Stromal cell of bone marrow (primary cell): ENCODE results near the gene SMARCA4.

ENCODE experiments used
- DNase-seq: peaks from one replicate; pipeline ENCODE4 v3.0.0-alpha.2; 2012; ENCODE audit warnings: low read depth

The SMARCA4 gene

DNA sequence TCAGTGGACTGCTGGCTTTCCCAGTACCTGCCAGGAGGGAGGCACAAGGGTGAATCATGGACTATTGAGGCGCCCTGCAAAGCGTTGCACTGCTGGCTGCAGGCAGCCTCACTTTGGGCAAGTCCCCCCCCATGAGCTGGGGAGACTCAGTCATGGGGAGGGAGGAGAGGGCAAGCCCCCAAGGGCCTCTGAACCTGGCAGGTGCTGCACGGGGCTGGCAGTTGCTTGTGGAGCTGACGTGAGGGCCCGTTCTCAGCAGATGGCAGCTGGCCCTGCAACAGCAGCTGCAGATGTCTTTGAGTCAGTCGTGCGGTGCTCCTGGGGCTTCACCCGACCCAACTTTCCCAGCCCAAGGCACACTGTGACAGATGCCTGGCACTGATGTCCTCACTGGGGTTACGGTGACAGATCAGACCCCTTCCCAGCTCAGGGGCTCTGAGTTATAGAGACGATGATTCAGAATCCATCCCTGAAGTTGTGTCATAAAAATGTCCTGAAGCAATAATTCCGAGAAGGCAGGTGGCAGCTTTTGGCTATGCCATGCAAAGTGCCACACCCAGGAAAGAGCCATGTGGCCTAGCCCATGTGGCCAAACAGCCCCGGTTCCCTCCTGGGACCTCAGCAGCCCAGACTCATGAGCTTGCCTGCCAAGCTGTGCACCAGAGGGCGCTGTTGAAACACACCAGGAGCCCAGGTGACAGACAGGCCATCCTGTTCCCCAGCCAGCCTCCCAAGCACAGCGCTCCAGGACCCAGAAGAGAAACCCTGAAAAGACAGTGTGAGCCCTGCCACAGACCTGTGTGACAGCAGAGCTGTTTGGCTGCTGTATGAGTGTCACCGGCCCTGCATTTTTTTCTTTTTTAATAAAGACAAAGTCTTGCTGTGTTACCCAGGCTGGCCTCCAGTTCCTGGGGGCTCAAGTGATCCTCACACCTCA lies 74.9 kb downstream of the SMARCA4 start:
- peak; percentile 72 for DNase-seq

DNA sequence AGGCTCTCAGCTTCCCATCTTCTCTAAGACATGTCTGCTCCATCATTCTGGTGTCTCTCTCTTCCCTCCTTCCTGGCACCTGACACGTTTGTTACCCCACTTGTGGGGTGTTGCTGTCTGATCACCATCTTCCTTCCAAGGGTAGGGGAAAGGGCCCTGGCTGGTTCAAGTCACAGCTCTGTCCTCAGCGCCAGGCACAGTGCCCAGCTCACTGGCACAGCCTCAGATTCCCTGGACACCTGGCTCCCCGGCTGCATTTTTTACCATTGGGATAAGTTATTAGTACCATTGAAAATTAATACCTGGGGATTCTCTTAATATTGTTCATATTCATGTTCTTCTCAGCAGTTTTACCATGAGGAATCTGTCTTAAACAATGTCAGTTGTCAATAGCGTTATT lies 77.7 kb downstream of the SMARCA4 start:
- DNase-seq: no peak

DNA sequence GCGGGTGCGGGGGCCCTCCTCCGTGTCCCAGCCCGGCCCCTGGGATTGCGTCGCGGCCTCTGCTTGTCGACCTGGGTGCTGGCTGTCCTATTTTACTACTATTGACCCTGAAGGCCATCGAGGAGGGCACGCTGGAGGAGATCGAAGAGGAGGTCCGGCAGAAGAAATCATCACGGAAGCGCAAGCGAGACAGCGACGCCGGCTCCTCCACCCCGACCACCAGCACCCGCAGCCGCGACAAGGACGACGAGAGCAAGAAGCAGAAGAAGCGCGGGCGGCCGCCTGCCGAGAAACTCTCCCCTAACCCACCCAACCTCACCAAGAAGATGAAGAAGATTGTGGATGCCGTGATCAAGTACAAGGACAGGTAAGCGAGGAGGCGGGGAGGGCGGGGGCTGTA lies 80.4 kb downstream of the SMARCA4 start:
- no peak for DNase-seq

DNA sequence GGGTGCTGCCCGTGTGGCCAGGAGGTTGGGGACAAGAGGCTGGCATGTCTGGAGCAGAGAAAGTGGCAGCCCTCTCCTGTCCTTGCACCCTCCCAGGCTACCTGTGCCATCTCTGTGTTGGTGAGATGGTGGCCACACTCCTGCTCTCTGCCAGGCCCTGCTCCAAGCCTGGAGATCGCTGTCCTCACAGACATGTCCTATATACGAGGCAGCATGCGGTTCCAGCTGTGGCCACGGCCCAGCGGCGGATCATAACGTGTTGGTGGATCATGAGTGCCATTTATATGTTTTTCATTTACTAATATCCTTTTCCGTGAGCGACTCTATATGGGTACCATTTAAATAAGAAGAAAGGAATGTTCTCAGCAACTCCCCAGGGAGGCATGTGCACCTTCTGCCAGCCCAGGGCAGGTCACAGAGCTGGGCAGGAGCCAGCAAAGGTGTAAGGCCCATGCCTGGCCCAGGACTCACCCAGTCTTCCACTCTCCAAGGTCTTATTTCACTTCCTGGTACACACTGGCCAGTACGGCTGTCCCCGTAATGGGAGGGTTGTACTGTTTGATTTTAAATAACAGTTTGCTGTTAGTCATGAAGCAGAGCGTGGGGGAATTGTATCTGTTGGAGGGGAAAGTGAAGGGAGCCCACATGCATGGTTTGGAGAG lies 81.3 kb downstream of the SMARCA4 start:
- no peak for DNase-seq

DNA sequence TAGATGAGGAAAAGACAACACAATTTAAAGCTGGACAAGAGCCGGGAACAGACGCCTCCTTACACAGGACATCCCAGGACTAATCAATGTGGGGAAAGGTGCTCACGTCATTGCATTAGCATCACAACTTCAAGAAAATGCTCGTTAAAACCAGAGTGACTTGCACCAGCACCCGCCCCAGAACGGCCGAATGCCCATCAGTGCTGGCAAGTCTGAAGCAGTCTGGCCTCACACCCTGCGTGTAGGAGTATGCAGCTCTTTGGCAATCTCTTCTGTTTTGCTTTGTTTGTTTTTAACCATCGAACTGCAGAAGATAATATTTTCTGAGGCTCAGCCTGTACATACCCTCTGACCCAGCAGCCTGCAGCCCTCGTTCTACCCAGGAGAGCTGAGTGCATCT lies 83.6 kb downstream of the SMARCA4 start:
- DNase-seq: no peak

DNA sequence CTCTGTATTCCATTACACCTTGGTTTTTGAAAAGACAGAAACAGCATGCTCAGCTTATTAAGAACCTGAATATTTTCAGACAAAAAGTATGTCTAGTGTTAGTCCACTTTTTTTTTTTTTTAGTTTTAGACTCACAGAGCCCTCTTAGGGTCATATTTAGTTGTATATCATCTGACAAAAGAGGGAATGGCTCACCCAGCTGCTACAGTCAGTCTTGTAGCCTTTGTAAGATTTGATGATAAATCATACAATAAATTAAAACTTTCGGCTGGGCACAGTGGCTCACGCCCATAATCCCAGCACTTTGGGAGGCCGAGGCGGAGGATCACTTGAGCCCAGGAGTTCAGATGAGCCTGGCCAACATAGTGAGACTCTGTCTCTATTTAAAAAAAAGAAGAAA lies 84.7 kb downstream of the SMARCA4 start:
- DNase-seq: no peak

DNA sequence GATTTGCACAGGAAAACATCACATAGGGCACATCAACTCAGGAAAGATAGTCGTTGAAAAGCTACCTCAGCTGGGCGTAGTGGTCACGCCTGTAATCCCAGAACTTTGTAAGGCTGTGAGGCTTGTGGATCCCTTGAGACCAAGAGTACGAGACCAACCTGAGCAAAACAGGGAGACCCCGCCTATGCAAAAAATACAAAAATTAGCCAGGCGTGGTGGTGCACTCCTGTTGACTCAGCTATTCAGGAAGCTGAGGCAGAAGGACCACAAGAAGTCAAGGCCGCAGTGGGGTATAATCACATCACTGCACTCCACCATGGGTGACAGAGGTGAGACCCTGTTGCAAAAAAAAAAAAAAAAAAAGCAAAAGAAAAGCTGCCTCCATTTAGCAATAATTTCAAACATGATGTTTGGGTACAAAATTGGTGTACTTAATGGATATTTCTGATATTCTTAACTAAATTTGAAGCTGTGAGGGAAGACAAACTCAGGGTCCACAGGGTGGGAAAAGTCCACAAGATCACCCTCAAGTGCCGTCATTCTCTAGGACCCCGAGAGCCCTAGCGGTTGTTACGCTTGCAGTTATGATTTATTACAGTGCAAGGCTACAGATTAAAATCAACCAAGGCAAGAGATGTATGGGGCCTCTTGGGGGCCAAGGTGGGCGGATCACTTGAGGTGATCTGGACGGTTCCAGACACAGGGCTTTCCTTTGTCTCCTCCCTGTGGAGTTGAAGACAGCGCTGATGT lies 86.0 kb downstream of the SMARCA4 start:
- DNase-seq: no peak

DNA sequence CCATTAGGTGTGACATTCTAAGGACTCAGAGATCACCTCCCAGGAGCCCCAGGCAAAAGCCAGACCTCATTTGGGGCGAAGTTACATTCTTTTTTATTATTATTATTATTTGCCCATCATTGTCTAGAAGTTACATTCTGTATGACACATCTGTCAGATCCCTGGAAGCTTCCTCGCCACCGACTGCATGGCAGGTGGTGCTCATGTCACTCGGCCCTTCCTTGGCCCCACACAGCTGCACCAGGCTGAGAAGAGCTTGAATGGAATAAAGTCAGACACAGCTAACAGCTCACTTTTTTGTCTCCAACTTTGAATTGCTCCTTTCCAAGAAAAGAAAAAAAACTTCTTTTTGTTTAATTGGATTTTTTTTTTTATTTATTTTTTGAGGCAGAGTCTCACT lies 87.0 kb downstream of the SMARCA4 start:
- no peak for DNase-seq

DNA sequence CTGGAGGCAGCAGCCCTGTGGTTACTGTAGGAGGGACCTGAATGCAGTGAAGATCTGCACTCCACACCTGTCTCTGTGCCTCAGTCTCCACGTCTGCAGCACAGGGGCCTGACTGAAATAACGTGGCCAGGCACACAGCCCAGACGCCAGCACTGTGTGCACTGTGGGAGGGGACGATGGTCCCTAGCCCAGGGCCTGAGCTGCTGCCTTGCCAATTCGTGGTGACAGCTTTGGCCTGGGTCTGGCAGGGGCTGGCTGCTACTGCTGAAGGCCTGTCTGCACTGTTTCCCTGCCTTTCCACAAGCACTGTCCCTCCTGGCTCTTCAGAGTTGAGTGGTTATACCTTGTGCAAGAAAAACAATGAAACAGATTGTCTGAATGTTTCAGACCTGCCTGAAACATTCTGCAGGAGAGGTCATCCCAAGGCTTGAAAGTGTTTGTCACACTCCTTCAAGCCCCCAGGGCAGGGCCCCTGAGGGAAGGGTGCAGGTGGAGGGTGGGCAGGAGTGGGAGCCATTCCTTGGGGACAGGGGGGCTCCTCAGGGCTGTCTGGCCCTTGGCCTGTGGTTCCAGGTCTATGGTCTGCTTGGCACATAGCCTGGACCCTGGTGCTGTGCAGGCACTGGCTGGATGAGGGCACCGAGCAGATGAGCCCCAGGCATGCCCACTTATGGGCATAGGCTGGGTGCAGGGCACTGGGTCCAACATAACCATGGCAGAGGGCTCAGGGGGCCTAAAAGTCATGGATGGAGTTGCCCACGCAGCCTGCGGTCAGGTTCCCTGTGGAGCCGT lies 89.7 kb downstream of the SMARCA4 start:
- DNase-seq: no peak

DNA sequence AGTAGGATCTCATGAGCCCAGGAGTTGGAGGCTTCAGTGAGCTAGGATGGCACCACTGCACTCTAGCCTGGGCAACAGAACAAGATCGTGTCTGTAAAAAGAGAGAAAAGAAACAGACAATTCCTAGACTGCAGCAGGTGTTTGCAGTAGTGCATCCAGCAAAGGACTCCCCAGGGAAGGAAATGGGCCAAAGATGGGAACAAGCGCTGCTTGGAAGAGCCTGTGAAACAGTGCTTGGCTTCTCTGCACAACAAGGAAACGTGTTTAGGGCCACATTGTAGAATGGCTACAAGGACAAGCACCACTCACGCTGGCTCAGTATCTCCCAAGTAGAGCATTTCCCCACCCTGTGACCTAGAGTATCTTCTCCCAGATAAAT lies 93.0 kb downstream of the SMARCA4 start:
- DNase-seq: no peak

DNA sequence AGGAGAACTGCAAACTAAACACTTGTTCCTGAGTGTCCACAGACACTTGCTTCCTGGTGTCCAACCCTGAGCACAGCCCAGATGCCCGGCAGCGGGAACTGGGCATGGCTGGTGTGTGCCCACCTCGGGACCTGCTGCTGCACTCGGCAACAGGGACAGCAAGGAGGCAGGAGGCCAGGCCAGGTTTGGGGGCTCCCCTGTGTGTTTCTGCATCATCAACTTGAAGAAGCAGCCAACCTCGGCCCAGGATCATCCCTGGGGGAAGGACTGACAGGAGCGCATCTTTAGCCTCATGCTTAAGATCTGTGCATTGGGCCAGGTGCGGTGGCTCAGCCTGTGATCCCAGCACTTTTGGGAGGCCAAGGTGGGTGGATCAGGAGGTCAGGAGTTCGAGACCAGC lies 93.4 kb downstream of the SMARCA4 start:
- DNase-seq: no peak

DNA sequence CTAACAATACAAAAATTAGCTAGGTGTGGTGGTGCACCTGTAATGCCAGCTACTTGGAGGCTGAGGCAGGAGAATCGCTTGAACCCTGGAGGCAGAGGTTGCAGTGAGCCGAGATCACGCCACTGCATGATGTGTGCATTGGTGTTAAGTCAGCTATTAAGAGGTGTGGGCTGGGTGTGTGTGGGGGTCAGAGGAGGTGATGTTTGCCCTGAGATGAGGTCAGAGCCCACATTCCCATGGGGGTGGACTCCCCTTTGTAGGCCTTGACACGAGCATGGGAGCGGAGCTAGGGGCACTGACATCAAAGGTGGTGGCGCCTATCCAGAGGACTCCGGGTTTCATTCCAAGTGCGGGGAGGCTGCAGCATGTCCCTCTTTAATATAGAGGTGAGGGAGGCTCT lies 93.8 kb downstream of the SMARCA4 start:
- no peak for DNase-seq

DNA sequence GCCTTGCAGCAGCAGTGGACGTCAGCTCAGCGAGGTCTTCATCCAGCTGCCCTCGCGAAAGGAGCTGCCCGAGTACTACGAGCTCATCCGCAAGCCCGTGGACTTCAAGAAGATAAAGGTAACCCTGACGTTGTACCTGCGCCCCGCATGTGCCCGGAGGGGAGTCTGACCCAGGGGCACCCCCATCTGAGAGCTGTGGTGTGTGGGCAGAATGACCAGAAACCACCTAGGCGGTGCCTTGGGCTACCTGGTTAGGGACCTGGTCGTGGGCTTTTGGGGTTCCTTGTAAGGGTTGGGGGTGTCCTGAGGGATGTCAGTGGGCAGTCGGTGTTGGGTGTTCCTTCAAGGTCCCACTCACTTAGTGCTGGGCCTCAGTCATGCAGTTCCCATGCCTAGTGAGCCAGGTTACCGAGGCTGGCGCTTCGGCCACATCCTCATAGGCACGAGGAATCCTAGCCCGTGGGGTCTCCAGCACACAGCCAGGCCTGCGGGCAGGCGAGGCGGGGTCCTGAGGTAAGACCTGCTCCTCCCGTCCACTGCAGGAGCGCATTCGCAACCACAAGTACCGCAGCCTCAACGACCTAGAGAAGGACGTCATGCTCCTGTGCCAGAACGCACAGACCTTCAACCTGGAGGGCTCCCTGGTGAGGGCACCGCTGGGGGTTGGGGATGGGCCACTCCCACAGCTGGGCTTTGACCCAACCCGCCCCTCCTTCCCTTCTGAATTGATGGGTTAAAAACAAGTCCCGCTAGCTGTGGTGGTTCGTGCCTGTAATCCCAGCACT lies 97.6 kb downstream of the SMARCA4 start:
- DNase-seq: no peak

DNA sequence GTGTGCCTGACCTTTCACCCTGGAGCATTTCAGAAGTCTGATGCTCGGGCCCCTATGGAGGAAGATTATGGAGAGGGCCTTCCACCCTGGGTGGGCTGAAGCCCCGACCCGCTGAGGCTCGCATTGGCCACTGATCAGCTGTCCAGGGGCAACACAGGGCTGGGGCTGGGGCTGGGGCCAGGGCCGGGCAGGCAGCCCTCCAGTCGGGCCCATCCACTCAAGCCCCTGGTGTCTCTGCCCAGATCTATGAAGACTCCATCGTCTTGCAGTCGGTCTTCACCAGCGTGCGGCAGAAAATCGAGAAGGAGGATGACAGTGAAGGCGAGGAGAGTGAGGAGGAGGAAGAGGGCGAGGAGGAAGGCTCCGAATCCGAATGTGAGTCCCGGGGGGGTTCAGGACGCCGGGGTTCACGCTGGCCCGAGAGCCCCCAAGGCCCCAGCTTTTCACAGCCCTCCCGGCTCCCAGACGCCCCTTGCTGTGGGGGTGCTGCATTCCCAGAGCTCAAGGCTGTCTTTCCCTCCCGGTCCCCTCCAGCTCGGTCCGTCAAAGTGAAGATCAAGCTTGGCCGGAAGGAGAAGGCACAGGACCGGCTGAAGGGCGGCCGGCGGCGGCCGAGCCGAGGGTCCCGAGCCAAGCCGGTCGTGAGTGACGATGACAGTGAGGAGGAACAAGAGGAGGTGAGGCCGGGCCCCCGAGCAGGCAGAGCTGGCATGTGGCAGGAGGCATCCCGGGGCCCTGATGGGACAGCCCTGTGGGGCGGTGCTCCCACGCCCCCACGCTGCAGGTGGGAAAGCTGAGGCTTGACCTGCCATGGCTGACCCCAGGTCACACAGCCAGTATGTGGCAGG lies 98.9 kb downstream of the SMARCA4 start:
- no peak for DNase-seq

DNA sequence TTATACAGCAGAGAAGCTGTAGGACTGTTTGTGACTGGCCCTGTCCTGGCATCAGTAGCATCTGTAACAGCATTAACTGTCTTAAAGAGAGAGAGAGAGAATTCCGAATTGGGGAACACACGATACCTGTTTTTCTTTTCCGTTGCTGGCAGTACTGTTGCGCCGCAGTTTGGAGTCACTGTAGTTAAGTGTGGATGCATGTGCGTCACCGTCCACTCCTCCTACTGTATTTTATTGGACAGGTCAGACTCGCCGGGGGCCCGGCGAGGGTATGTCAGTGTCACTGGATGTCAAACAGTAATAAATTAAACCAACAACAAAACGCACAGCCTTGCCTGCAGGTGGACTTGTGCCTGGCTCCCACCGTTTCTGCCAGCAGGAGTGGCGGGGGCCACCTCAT lies 101.1 kb downstream of the SMARCA4 start:
- DNase-seq: no peak

DNA sequence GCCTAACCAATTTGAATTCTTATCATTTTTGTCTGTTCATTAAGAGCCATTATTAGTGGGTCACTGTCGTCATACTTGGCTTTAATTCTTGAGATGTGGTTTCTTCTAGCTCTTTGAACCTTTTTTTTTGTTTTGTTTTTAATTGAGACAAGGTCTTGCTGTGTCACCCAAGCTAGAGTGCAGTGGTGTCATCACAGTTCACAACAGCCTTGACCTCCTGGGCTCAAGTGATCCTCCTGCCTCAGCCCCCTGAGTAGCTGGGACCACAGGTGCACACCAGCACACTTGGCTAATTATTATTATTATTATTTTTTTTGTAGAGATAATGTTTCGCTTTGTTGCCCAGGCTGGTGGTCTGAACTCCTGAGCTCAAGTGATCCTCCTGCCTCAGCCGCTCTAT lies 102.6 kb downstream of the SMARCA4 start:
- no peak for DNase-seq

DNA sequence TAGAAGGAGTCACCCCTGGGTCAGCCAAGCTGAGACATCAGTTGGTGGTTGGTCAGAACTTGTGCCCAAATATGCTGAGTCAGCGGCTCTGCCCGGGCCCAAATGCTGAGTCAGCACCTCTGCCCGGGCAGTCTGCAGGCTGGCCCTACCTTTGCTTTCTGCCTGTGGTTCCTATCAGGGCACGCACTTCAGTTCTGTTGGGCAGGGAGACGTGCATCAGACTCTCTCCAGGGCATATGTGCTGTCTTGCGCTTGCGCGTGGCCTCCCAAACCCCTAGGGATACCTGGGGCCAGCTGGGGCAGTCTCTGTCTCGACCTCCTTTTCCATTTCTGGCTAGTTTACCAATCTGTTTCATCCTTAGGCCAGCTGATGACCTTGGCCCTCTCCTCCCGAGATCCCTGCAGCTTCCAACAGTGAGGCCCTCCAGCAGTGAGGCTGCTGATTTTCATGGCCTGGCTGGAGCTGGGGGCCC lies 104.0 kb downstream of the SMARCA4 start:
- peak; percentile 23 for DNase-seq

DNA sequence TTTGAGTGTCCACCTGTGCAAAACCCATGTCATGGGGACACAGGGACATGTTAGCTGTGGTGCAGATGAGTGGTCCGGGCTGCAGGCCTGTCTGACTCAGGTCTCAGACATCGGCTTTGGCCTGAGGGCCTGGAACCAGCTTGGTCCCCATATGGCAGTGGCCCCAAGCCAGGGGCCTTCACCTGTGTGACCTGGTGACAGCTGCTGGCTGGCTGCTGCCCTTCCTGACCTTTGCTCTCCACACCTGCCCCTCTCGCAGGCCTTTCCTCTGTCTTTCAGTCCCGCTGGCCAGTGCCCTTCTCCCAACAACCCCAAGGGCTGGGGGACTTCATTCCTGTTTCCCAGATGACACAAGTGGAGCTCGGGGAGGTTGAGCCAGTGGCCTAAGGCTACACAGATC lies 105.5 kb downstream of the SMARCA4 start:
- DNase-seq: no peak

DNA sequence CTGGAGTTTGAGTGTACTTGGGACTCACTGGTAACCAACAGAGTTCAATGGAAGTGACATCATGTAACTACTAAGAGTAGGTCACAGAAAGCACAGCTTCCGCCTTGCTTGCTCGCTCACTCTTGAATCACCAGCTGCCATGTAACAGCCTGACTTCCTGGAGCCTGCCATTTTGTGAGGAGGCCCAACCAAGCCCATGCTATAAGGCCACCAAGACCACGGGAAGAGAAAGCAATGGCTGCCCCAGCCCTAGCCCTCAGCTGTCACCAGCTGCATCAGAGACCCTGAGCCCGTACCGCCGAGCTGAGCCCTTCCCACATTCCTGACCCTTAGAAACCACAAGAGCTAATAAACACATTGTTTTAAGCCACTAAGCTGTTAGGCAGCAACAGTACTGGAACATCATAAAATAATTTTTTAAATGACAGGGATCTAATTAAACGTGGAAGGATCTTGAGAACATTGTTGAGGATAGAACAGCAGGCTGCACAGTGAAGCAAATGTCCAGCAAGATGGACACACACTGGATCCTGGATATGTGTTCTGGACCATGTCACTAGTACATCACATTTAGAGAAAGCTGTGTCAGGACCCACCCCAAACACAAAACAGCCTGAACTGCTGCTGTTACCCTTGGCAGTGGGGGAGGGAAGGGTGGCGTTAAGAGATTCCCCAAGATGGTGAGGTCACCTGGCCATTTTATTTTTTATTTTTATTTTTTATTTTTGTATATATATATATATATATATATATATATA lies 106.7 kb downstream of the SMARCA4 start:
- no peak for DNase-seq
